ENCODE data around the gene LANCL1.
A peak's percentile ranks its signal among the peaks of the same experiment; 100 is the strongest.
"Not testable (repeated sequence)": the region's sequence is repeated elsewhere in the genome, so short reads cannot be mapped to it uniquely, and the experiment has no call there.

LANCL1 gene

GRCh38 chr2:210445116-210445707, 31.3 kb downstream of the LANCL1 start:
- Mint-ChIP-seq H3K4me3 (no peak overlapping the region), H3K9me3 (peaks cover 13% of the 10 kb centered on the region), H3K4me1 (peaks cover 12% of the 10 kb centered on the region), H3K36me3 (peaks cover 50% of the 10 kb centered on the region), H3K27me3 (no peaks in the 10 kb centered on the region), H3K27ac (no peak overlapping the region)
- ATAC-seq (ENCODE audit: low read depth) (no peak), DNase-seq (ENCODE audit: low spot score in 2 of 2) (peak in 1 of 2 donors; percentile 10)

- Mint-ChIP-seq H3K36me3 (peaks cover 45% of the 10 kb centered on the region), H3K4me3 (no peak overlapping the region), H3K4me1 (peaks cover 9% of the 10 kb centered on the region), H3K27ac (no peak overlapping the region), H3K27me3 (no peaks in the 10 kb centered on the region), H3K9me3 (peaks cover 13% of the 10 kb centered on the region)
- no peak for DNase-seq (ENCODE audit: low spot score in 2 of 2)
- ATAC-seq (ENCODE audit: low read depth) = no peak
Measured at GRCh38 chr2:210443527-210443926, 33.0 kb downstream of the LANCL1 start.

- peaks cover 40% of the 10 kb centered on the region for H3K36me3 Mint-ChIP-seq
- H3K27ac Mint-ChIP-seq = no peak overlapping the region
- H3K9me3 Mint-ChIP-seq = peaks cover 7% of the 10 kb centered on the region
Measured at GRCh38 chr2:210442878-210443277, 33.7 kb downstream of the LANCL1 start.

GRCh38 chr2:210442457-210442856, 34.1 kb downstream of the LANCL1 start:
- H3K27ac Mint-ChIP-seq = no peak overlapping the region
- peaks cover 5% of the 10 kb centered on the region for H3K9me3 Mint-ChIP-seq
- DNase-seq (ENCODE audit: low spot score in 2 of 2) = no peak
- no peak overlapping the region for H3K4me3 Mint-ChIP-seq
- H3K36me3 Mint-ChIP-seq = peaks cover 36% of the 10 kb centered on the region
- H3K4me1 Mint-ChIP-seq = peaks cover 9% of the 10 kb centered on the region
- ATAC-seq (ENCODE audit: low read depth) = no peak
- H3K27me3 Mint-ChIP-seq = no peaks in the 10 kb centered on the region

More at GRCh38 chr2:210442878-210443277, 33.7 kb downstream of the LANCL1 start:
- DNase-seq (ENCODE audit: low spot score in 2 of 2) (no peak), ATAC-seq (ENCODE audit: low read depth) (no peak)
- Mint-ChIP-seq H3K4me3 (no peak overlapping the region), H3K27me3 (no peaks in the 10 kb centered on the region), H3K4me1 (peaks cover 9% of the 10 kb centered on the region)

- Mint-ChIP-seq H3K27me3 (no peaks in the 10 kb centered on the region), H3K27ac (no peak overlapping the region), H3K4me3 (no peak overlapping the region), H3K9me3 (no peaks in the 10 kb centered on the region), H3K4me1 (peaks cover 4% of the 10 kb centered on the region), H3K36me3 (peaks cover 38% of the 10 kb centered on the region)
- ATAC-seq (ENCODE audit: low read depth) (no peak), DNase-seq (ENCODE audit: low spot score in 2 of 2) (no peak)
Measured at GRCh38 chr2:210440206-210440605, 36.4 kb downstream of the LANCL1 start.

GRCh38 chr2:210435439-210435838, 41.1 kb downstream of the LANCL1 start:
- no peak for DNase-seq (ENCODE audit: low spot score in 2 of 2)
- Mint-ChIP-seq H3K36me3 (peaks cover 64% of the 10 kb centered on the region), H3K27ac (peak overlapping the region; percentile 58), H3K27me3 (no peaks in the 10 kb centered on the region), H3K4me3 (no peak overlapping the region), H3K9me3 (no peaks in the 10 kb centered on the region), H3K4me1 (no peaks in the 10 kb centered on the region)
- no peak for ATAC-seq (ENCODE audit: low read depth)

- no peaks in the 10 kb centered on the region for H3K4me1 Mint-ChIP-seq
- DNase-seq (ENCODE audit: low spot score in 2 of 2) (no peak), ATAC-seq (ENCODE audit: low read depth) (no peak)
- no peak overlapping the region for H3K4me3 Mint-ChIP-seq
- no peak overlapping the region for H3K27ac Mint-ChIP-seq
- peaks cover 68% of the 10 kb centered on the region for H3K36me3 Mint-ChIP-seq
- H3K27me3 Mint-ChIP-seq = no peaks in the 10 kb centered on the region
- peaks cover 6% of the 10 kb centered on the region for H3K9me3 Mint-ChIP-seq
Measured at GRCh38 chr2:210432633-210433032, 43.9 kb downstream of the LANCL1 start.

- Mint-ChIP-seq H3K27ac (no peak overlapping the region), H3K4me3 (no peak overlapping the region), H3K36me3 (peaks cover 52% of the 10 kb centered on the region), H3K9me3 (peaks cover 20% of the 10 kb centered on the region), H3K27me3 (no peaks in the 10 kb centered on the region), H3K4me1 (no peaks in the 10 kb centered on the region)
- ATAC-seq (ENCODE audit: low read depth) (no peak), DNase-seq (ENCODE audit: low spot score in 2 of 2) (no peak)
Measured at GRCh38 chr2:210429403-210430137, 47.0 kb downstream of the LANCL1 start.

- Mint-ChIP-seq H3K4me3 (no peak overlapping the region), H3K4me1 (no peaks in the 10 kb centered on the region), H3K27me3 (no peaks in the 10 kb centered on the region), H3K36me3 (peaks cover 48% of the 10 kb centered on the region), H3K27ac (no peak overlapping the region), H3K9me3 (peaks cover 24% of the 10 kb centered on the region)
- DNase-seq (ENCODE audit: low spot score in 2 of 2) (no peak), ATAC-seq (ENCODE audit: low read depth) (no peak)
Measured at GRCh38 chr2:210428393-210429179, 48.0 kb downstream of the LANCL1 start.

- ATAC-seq (ENCODE audit: low read depth); DNase-seq (ENCODE audit: low spot score in 2 of 2); H3K27me3 Mint-ChIP-seq; H3K27ac Mint-ChIP-seq; H3K4me3 Mint-ChIP-seq; H3K4me1 Mint-ChIP-seq: not testable (repeated sequence)
- peaks cover 24% of the 10 kb centered on the region for H3K9me3 Mint-ChIP-seq
- H3K36me3 Mint-ChIP-seq = peaks cover 37% of the 10 kb centered on the region
Measured at GRCh38 chr2:210427309-210427708, 49.2 kb downstream of the LANCL1 start.

- peaks cover 7% of the 10 kb centered on the region for H3K36me3 Mint-ChIP-seq
- DNase-seq (ENCODE audit: low spot score in 2 of 2) = no peak
- ATAC-seq (ENCODE audit: low read depth) = no peak
- H3K4me3 Mint-ChIP-seq = no peak overlapping the region
- no peak overlapping the region for H3K27ac Mint-ChIP-seq
- H3K9me3 Mint-ChIP-seq = peaks cover 16% of the 10 kb centered on the region
- no peaks in the 10 kb centered on the region for H3K4me1 Mint-ChIP-seq
- peaks cover 5% of the 10 kb centered on the region for H3K27me3 Mint-ChIP-seq
Measured at GRCh38 chr2:210422366-210422765, 54.2 kb downstream of the LANCL1 start.

GRCh38 chr2:210421916-210422315, 54.6 kb downstream of the LANCL1 start:
- Mint-ChIP-seq H3K36me3 (peaks cover 7% of the 10 kb centered on the region), H3K9me3 (peaks cover 13% of the 10 kb centered on the region), H3K27me3 (peaks cover 5% of the 10 kb centered on the region), H3K4me1 (no peaks in the 10 kb centered on the region), H3K4me3 (no peak overlapping the region), H3K27ac (no peak overlapping the region)
- DNase-seq (ENCODE audit: low spot score in 2 of 2) (no peak), ATAC-seq (ENCODE audit: low read depth) (no peak)

GRCh38 chr2:210412660-210413059, 63.9 kb downstream of the LANCL1 start:
- Mint-ChIP-seq H3K27ac (no peak overlapping the region), H3K4me1 (no peaks in the 10 kb centered on the region), H3K36me3 (no peaks in the 10 kb centered on the region), H3K27me3 (peaks cover 5% of the 10 kb centered on the region), H3K9me3 (peaks cover 8% of the 10 kb centered on the region), H3K4me3 (no peak overlapping the region)
- ATAC-seq (ENCODE audit: low read depth) = no peak
- DNase-seq (ENCODE audit: low spot score in 2 of 2) = no peak

- ATAC-seq (ENCODE audit: low read depth) (no peak), DNase-seq (ENCODE audit: low spot score in 2 of 2) (no peak)
- Mint-ChIP-seq H3K4me1 (no peaks in the 10 kb centered on the region), H3K36me3 (no peaks in the 10 kb centered on the region), H3K27ac (no peak overlapping the region), H3K4me3 (no peak overlapping the region), H3K9me3 (peaks cover 8% of the 10 kb centered on the region), H3K27me3 (peaks cover 4% of the 10 kb centered on the region)
Measured at GRCh38 chr2:210410542-210410941, 66.0 kb downstream of the LANCL1 start.
